ENCODE results near the gene THSD4.

- TF ChIP-seq CTCF (optimal IDR thresholded peaks at IDR 0.05 in 1 of 3, IDR thresholded peaks at IDR 0.05 in 1 of 3, conservative IDR thresholded peaks at IDR 0.05 in 1 of 3; ENCODE audit: extremely low read depth in 1 of 3, insufficient read depth in 2 of 3, low read length in 3 of 3) (no peak), EZH2 (IDR thresholded peaks at IDR 0.05; ENCODE audit: low read length) (no peak)
Observed at GRCh38 chr15:71723344-71723743, 608.1 kb downstream of the THSD4 start.
